Aorta (tissue), 5 donors: ENCODE data around the gene CLIC6. TPM values are rescaled to one million over a fixed set of nuclear protein-coding genes. Genes with fewer than 3 reads are reported as not detected.
A peak's percentile ranks its signal among the peaks of the same experiment; 100 is the strongest.

Source experiments
- ATAC-seq: fragments of 200-7000 bp; cut with Tn5 transposase; one replicate; pipeline ENCODE4 v1.9.1; 2022; ENCODE audit warnings: moderate library complexity; ENCODE audit not compliant: low FRiP score
- DNase-seq, 2 donors: peaks; one replicate each; pipeline ENCODE4 v3.0.0-alpha.2; 2020
- H3K27ac ChIP-seq, 2 donors: one replicate each; pipeline ENCODE4 v1.5.1; 2013; ENCODE audit warnings: low read length in 2 of 2, mild to moderate bottlenecking in 2 of 2, moderate library complexity in 2 of 2, control low read depth in 1 of 2, inconsistent platforms in 1 of 2, low read depth in 1 of 2
- H3K27me3 ChIP-seq, 2 donors: one replicate each; pipeline ENCODE4 v1.6.1; 2013; ENCODE audit warnings: control low read depth in 1 of 2, low read length in 1 of 2, mild to moderate bottlenecking in 1 of 2, moderate library complexity in 1 of 2; ENCODE audit not compliant: insufficient read depth in 2 of 2, control insufficient read depth in 1 of 2
- H3K36me3 ChIP-seq, 2 donors: one replicate each; pipeline ENCODE4 v1.6.1; 2013; ENCODE audit warnings: control low read depth in 1 of 2, low read length in 1 of 2, mild to moderate bottlenecking in 1 of 2; ENCODE audit not compliant: insufficient read depth in 2 of 2, control insufficient read depth in 1 of 2
- H3K4me1 ChIP-seq, 2 donors: one replicate each; pipeline ENCODE4 v1.6.1; 2013; ENCODE audit warnings: low read length in 2 of 2, control low read depth in 1 of 2, mild to moderate bottlenecking in 1 of 2, moderate library complexity in 1 of 2; ENCODE audit not compliant: insufficient read depth in 2 of 2, control insufficient read depth in 1 of 2
- H3K4me3 ChIP-seq, 2 donors: one replicate each; pipeline ENCODE4 v1.5.1; 2013; ENCODE audit warnings: low read length in 2 of 2, control low read depth in 1 of 2, mild to moderate bottlenecking in 1 of 2
- H3K9me3 ChIP-seq: one replicate; pipeline ENCODE4 v1.6.1; 2013; ENCODE audit warnings: mild to moderate bottlenecking, low read length; ENCODE audit not compliant: control insufficient read depth
- WGBS, 2 donors: extraction: QIAGEN DNeasy Blood & Tissue Kit; methylation state at CpG; one replicate each; pipeline ENCODE4 v1.1.7; 2013; 5-methylcytosine and 5-hydroxymethylcytosine counted together
- intact Hi-C, 2 donors: fragments of 100-400 bp; cut with DNase I; formaldehyde crosslinking; loops; one replicate each; pipeline versions ENCODE4 v1.14.2 to v1.15.0; 2022
- polyA plus RNA-seq, 2 donors: library from polyadenylated mRNA; stranded (reverse); fragments of 200-250 nt; gene quantifications; one replicate each; pipeline ENCODE4 v1.2.3, GENCODE V29; 2013
- total RNA-seq, 2 donors: library from RNA; stranded (reverse); fragmentation: NEBNext Ultra II Directional; extraction: Animal tissue kit (Norgen Biotek cat#: 25700); gene quantifications; one replicate each; pipeline ENCODE4 v1.2.1, GENCODE V29; 2021
- donor health status: healthy with polysubstance abuse.
- donor health status: Bipolar disorder and iron deficiency.
- donor health status: DM: no; HTN: no; CAD: no.
- donor health status: DM: no; HTN: no; CAD: no.
- donor health status: DM: yes; HTN: yes; CAD: no.

Gene CLIC6
- total and polyA plus RNA-seq, 4 donors = 1.4 to 7.7 (median 2.6) TPM

DNA sequence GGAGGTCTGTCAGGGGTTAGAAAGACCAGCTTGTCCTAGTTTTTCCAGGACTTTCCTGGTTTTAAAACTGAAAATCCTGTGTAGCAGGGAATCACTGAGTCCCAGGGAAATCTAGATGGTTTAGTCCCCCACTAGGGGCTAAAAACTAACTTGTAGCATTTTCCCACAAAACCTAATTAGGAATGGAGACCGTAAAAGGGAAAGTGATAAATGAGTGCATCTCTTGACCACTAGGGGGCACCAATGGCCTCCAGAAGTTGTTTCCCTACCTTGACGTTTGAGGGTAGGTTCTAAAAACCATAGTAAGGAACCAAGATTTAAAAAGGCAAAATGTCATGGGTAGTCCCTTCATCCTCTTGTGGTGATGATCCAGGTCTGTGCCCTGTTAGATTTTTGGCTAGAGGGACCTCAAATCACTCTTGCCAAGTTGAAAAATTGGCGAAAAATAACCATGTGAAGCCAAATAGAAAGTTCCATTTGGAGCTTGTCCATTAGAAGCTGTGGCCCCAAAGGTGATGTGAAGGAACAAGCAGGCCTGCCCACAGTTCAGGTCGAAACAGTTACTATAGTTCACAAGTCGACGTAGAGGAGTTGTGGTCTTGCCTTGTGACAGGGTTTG lies 24.5 kb downstream of the CLIC6 start:
- H3K27ac ChIP-seq = no peak overlapping the region
- no peaks in the 10 kb centered on the region for H3K36me3 ChIP-seq
- intact Hi-C loops = loop anchor here in 1 of 2 donors (5.0 kb wide), 1 partner anchor 1334 kb away; no protein-coding TSS in a partner anchor
- 53 to 56% methylated on average over 6 of the region's 6 CpGs for WGBS, 2 donors
- DNase-seq (no peak), ATAC-seq (peak; percentile 66)
- H3K27me3 ChIP-seq = no peaks in the 10 kb centered on the region
- H3K9me3 ChIP-seq = peaks cover 2% of the 10 kb centered on the region
- H3K4me1 ChIP-seq = no peaks in the 10 kb centered on the region
- H3K4me3 ChIP-seq = no peak overlapping the region

DNA sequence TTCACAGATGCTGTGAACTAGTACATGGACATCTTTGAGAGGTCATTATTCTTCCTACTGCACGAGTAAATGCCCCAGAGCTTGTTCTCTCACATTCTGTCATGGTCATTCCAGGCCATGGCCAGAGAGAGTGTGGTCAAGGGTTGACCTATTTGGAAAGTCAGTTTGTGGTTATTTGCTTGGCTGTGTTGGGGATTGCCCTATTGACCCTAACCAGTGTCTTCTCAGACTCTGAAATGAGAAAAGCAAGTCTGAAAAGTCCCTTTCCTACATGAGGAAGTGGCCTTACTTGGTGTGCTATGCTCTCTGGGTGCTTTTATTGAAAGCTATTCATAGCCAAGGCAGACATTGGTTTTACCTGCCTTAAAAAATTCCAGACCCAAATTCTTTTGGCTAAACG lies 26.6 kb downstream of the CLIC6 start:
- ATAC-seq = no peak
- no peaks in the 10 kb centered on the region for H3K4me1 ChIP-seq
- H3K27ac ChIP-seq = no peak overlapping the region
- WGBS, 2 donors = 64 to 72% methylated on average over 2 of the region's 2 CpGs
- H3K4me3 ChIP-seq = no peak overlapping the region
- no peaks in the 10 kb centered on the region for H3K36me3 ChIP-seq
- intact Hi-C loops = no loop called here
- no peak for DNase-seq
- no peaks in the 10 kb centered on the region for H3K27me3 ChIP-seq
- peaks cover 2% of the 10 kb centered on the region for H3K9me3 ChIP-seq

DNA sequence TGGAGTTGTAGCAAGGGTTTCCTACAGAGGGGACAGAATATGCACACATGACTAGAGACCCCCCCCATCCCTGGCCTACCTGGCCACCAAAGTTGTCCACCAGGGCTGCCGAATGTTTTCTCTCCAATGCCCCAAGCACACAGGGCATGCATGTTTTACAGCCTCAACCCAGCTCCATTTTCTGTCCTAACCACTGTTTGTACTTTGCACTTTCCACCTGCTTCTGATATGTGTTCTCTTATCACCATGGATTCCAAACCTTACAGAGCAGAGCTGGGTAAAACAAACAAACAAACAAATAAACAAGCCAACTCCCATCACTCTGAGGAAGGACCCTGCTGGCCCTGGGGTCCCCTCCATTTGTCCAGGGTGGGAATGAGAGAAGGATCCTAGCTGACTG lies 27.3 kb downstream of the CLIC6 start:
- no peaks in the 10 kb centered on the region for H3K4me1 ChIP-seq
- peaks cover 2% of the 10 kb centered on the region for H3K9me3 ChIP-seq
- no peak overlapping the region for H3K4me3 ChIP-seq
- intact Hi-C loops = no loop called here
- H3K27me3 ChIP-seq = no peaks in the 10 kb centered on the region
- H3K36me3 ChIP-seq = no peaks in the 10 kb centered on the region
- H3K27ac ChIP-seq = no peak overlapping the region
- DNase-seq (no peak), ATAC-seq (no peak)
- 88 to 94% methylated on average over 1 of the region's 1 CpG for WGBS, 2 donors

DNA sequence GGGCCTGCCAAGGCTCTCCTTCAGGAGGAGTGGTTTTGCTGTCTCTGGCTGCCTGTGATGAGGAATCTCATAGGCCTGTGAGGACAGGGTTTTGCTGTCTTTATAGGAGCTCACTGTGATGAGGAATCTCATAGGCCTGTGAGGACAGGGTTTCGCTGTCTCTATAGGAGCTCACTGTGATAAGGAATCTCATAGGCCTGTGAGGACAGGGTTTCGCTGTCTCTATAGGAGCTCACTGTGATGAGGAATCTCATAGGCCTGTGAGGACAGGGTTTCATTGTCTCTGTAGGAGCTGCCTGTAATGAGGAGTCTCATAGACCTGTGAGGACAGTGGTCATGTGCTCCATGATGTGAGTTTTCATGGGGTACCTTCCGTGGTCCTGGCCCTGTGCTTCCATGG lies 29.0 kb downstream of the CLIC6 start:
- no peaks in the 10 kb centered on the region for H3K4me1 ChIP-seq
- peaks cover 2% of the 10 kb centered on the region for H3K9me3 ChIP-seq
- H3K27me3 ChIP-seq = no peaks in the 10 kb centered on the region
- H3K4me3 ChIP-seq = no peak overlapping the region
- intact Hi-C loops = no loop called here
- H3K27ac ChIP-seq = no peak overlapping the region
- DNase-seq (no peak), ATAC-seq (no peak)
- H3K36me3 ChIP-seq = no peaks in the 10 kb centered on the region
- 96 to 97% methylated on average over 3 of the region's 3 CpGs for WGBS, 2 donors

DNA sequence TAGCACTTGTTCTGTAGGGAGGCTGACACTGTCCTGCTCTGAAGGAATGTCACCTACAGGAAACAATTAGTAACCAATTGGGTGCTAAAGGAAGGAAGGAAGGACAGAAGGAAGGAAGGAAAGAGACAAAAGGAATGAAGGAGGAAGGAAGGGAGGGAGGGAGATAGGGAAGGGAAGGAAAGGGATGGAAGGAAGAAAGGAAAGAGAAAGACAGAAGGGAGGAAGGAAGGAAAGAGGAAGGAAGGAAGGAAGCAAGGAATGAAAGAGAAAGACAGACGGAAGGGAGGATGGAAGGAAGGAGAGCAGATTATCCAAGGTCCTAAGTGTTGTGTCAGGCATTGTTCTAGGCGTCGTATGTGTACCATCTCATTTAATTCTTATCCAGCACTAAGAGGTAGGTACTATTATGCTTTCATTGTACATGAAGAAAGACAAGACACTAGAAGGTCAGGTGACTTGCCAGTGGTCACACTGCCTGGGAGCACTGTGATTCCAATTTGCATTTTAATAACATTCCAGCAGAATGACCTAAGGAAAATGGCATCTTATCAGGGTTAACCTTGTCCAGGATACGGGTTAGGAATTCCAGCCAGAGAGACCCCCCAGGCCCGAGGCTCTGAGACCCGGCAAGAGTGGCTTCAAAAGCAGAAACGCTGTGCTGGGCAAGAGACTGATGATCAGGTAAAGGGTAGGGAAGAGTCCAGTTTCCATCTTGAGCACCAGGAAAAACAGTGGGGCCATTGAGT lies 29.6 kb downstream of the CLIC6 start:
- H3K4me1 ChIP-seq = no peaks in the 10 kb centered on the region
- H3K9me3 ChIP-seq = peaks cover 2% of the 10 kb centered on the region
- 66 to 69% methylated on average over 7 of the region's 7 CpGs for WGBS, 2 donors
- no peak for ATAC-seq
- no peak overlapping the region for H3K27ac ChIP-seq
- intact Hi-C loops = no loop called here
- DNase-seq = no peak
- no peaks in the 10 kb centered on the region for H3K27me3 ChIP-seq
- no peak overlapping the region for H3K4me3 ChIP-seq
- H3K36me3 ChIP-seq = no peaks in the 10 kb centered on the region

DNA sequence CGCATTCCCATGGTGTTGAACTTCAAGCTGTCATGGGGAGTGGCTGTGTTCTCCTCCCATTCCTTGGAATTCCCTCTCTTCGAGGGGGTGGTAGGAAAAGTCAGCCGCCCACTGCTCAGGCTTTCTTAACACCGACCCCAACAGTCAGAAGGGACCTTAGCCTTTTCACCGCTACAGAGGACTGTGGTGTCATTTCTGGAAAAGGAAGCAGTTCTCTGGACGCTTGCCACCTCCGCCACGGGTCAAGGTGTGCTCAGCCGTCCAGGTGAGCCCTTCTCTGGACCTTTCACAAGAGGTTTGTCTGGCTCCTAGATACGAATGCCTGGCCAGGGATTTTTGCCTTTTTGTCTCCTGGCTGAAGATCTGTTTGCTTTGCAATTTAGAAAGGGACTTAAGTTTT lies 31.8 kb downstream of the CLIC6 start:
- intact Hi-C loops = no loop called here

DNA sequence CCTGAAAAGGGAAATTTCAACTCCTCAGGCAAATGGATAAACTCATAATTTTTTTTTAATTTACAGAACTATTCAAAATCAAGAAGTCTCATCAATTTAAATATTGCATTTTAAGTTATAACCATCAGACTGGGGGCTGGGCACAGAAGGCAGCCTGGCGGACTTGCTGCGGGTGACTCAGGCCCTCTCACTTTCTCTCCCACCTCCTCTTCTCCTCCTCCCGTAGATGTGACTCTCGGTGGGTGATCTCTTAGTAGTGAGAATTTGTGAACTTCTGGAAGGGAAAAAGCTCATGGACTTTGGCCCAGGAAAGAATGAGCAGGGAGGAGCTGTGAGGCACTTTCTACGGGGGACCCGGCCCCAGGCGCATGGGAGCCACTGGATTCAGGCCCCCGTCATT lies 32.9 kb downstream of the CLIC6 start:
- WGBS, 2 donors = 91 to 92% methylated on average over 8 of the region's 8 CpGs
- Histone ChIP-seq H3K9me3 (no peaks in the 10 kb centered on the region), H3K4me1 (no peaks in the 10 kb centered on the region), H3K27ac (no peak overlapping the region), H3K36me3 (no peaks in the 10 kb centered on the region), H3K4me3 (no peak overlapping the region), H3K27me3 (no peaks in the 10 kb centered on the region)
- ATAC-seq (peak; percentile 3), DNase-seq (no peak)
- intact Hi-C loops = no loop called here

More for the DNA sequence above, 31.8 kb downstream of the CLIC6 start:
- Histone ChIP-seq H3K4me3 (no peak overlapping the region), H3K27ac (no peak overlapping the region), H3K4me1 (no peaks in the 10 kb centered on the region), H3K36me3 (no peaks in the 10 kb centered on the region), H3K9me3 (no peaks in the 10 kb centered on the region), H3K27me3 (no peaks in the 10 kb centered on the region)
- DNase-seq = no peak
- 83 to 85% methylated on average over 10 of the region's 10 CpGs for WGBS, 2 donors
- no peak for ATAC-seq

DNA sequence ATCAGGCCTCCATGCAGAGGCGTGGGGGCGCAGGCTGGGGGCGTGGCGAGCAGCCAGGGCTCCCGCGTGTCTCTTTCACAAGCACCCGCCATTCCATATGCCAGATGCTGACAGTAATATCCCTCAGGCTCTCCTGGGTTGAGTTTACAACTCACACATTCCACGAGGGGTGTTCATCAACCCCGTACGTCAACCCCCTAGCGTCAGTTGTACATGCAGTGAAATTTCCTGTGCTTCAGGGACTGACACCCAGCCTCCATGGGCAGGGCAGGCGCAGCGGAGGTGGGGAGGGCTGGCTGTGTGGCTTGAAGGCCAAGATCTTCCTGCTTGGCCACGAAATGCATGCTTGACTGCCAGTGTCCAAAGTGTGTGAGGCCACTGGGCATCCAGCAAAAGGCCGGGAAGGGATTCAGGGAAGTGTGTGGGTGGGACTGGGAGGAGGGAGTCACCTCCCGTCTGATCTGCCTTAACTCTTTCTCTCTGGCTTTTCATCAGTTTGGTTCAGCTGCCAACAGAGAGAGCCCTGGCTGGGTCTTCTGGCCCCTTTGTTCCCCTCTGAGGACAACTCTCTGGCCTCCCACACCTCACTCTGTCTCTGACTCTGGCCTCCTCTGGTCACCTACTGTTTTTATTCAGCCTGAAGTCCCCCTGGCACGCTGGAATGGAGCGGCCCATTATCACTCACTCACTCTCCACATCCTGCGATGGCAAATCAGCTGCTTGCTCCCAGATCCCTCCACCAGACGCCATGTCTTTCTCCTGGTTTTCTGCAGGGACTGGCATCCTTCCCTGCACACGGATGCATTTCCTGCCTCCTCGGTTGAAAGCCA lies 33.8 kb downstream of the CLIC6 start:
- Histone ChIP-seq H3K36me3 (no peaks in the 10 kb centered on the region), H3K27me3 (no peaks in the 10 kb centered on the region), H3K4me1 (no peaks in the 10 kb centered on the region), H3K27ac (no peak overlapping the region), H3K9me3 (no peaks in the 10 kb centered on the region), H3K4me3 (no peak overlapping the region)
- intact Hi-C loops = no loop called here
- ATAC-seq = peak; percentile 64
- DNase-seq = peak; percentile 77 to 88
- 67 to 72% methylated on average over 22 of the region's 22 CpGs for WGBS, 2 donors
